Muscle of back (tissue), 11 donors: ENCODE results near the gene U2AF1. TPM values are rescaled to one million over a fixed set of nuclear protein-coding genes. Genes with fewer than 3 reads are reported as not detected.
"Not testable (repeated sequence)": the region's sequence is repeated elsewhere in the genome, so short reads cannot be mapped to it uniquely, and the experiment has no call there.

Source experiments
- DNase-seq, 3 donors: peaks; one replicate each; pipeline versions ENCODE4 v3.0.0 to v3.0.0-alpha.2; 2013
- polyA plus RNA-seq, 10 donors: library from polyadenylated mRNA; unstranded; fragments of 120-200 nt; gene quantifications; one replicate each; pipeline ENCODE4 v1.2.1, GENCODE V29; 2013; ENCODE audit not compliant: insufficient read length in 10 of 10

U2AF1 gene
- polyA plus RNA-seq, 10 donors: 8.6 to 45.0 (median 23.5) TPM

GRCh38 chr21:43089463-43089862 is 17.9 kb downstream of the U2AF1 start:
- DNase-seq: not testable (repeated sequence)

- DNase-seq: not testable (repeated sequence)
Observed at GRCh38 chr21:43082587-43083300, 24.6 kb downstream of the U2AF1 start.

GRCh38 chr21:43076643-43077042 is 30.7 kb downstream of the U2AF1 start:
- DNase-seq: not testable (repeated sequence)

- DNase-seq: not testable (repeated sequence)
Observed at GRCh38 chr21:43076023-43076637, 31.2 kb downstream of the U2AF1 start.

GRCh38 chr21:43075170-43076022 is 32.0 kb downstream of the U2AF1 start, which contains the start of gene CBS:
CBS (minus strand) TSS chr21:43075835; CDS start chr21:43072193, 3,642 bp downstream.
- DNase-seq: not testable (repeated sequence)

- not testable (repeated sequence) for DNase-seq
Observed at GRCh38 chr21:43074401-43075169, 32.8 kb downstream of the U2AF1 start.

GRCh38 chr21:43072742-43073141 is 34.6 kb downstream of the U2AF1 start:
- not testable (repeated sequence) for DNase-seq

- DNase-seq: not testable (repeated sequence)
Observed at GRCh38 chr21:43069682-43070081, 37.7 kb downstream of the U2AF1 start.

- not testable (repeated sequence) for DNase-seq
Observed at GRCh38 chr21:43068065-43068464, 39.3 kb downstream of the U2AF1 start.

- DNase-seq: not testable (repeated sequence)
Observed at GRCh38 chr21:43066690-43067089, 40.7 kb downstream of the U2AF1 start.

- not testable (repeated sequence) for DNase-seq
Observed at GRCh38 chr21:43065991-43066390, 41.4 kb downstream of the U2AF1 start.

GRCh38 chr21:43064265-43064917 is 43.0 kb downstream of the U2AF1 start:
- not testable (repeated sequence) for DNase-seq

- not testable (repeated sequence) for DNase-seq
Observed at GRCh38 chr21:43062955-43063664, 44.3 kb downstream of the U2AF1 start.

GRCh38 chr21:43053112-43053511 is 54.3 kb downstream of the U2AF1 start:
- not testable (repeated sequence) for DNase-seq

GRCh38 chr21:43045876-43046821 is 61.2 kb downstream of the U2AF1 start:
- DNase-seq: not testable (repeated sequence)

GRCh38 chr21:43045165-43045875 is 62.0 kb downstream of the U2AF1 start:
- not testable (repeated sequence) for DNase-seq

- DNase-seq: not testable (repeated sequence)
Observed at GRCh38 chr21:43044547-43044946, 62.8 kb downstream of the U2AF1 start.

- DNase-seq: not testable (repeated sequence)
Observed at GRCh38 chr21:43043291-43043690, 64.1 kb downstream of the U2AF1 start.
